PC-3 (cell line): ENCODE data around the gene CXCR6. TPM values are rescaled to one million over a fixed set of nuclear protein-coding genes. Genes with fewer than 3 reads are reported as not detected.

ENCODE experiments used
- ATAC-seq: fragments of 200-7000 bp; cut with Tn5 transposase; 2 replicates; pipeline ENCODE4 v1.9.1; 2020; ENCODE audit warnings: mild to moderate bottlenecking, moderate library complexity
- BruUV-seq: library from RNA; stranded (reverse); fragments of 400-500 nt; replicated peaks from 2 replicates; lab custom pipeline; 2021; lab: Mats Ljungman, UMichigan
- CTCF ChIA-PET: fragments of 300-600 bp; sonication (Branson Sonifier 250); formaldehyde crosslinking; loops from one replicate; lab custom pipeline; 2022; ENCODE audit warnings: antibody characterized with exemption; lab: Charles Lee
- POLR2A ChIA-PET: fragments of 300-600 bp; sonication (Branson Sonifier 250); formaldehyde crosslinking; loops from one replicate; lab custom pipeline; 2022; ENCODE audit warnings: antibody characterized with exemption; ENCODE audit not compliant: unreplicated experiment; lab: Charles Lee
- DNase-seq: peaks from one replicate; pipeline ENCODE4 v3.0.0-alpha.2; 2015
- H2AFZ ChIP-seq: fragments of 300-600 bp; sonication (generic); 2 replicates; pipeline ENCODE4 v1.6.0; 2016; ENCODE audit warnings: antibody characterized with exemption, low read length
- H3F3A ChIP-seq: fragments of 300-600 bp; sonication (generic); one replicate; pipeline ENCODE4 v1.6.0; 2017; ENCODE audit warnings: antibody characterized with exemption, low read length, control low read depth, mild to moderate bottlenecking; ENCODE audit not compliant: unreplicated experiment
- H3K27ac ChIP-seq: fragments of 300-600 bp; sonication (generic); 2 replicates; pipeline ENCODE4 v1.5.1; 2016; ENCODE audit warnings: mild to moderate bottlenecking, low read length
- H3K27me3 ChIP-seq: fragments of 300-600 bp; sonication (generic); 2 replicates; pipeline ENCODE4 v1.6.1; 2016; ENCODE audit warnings: low read length, mixed read lengths
- H3K36me3 ChIP-seq: fragments of 300-600 bp; sonication (generic); 2 replicates; pipeline ENCODE4 v1.6.1; 2016; ENCODE audit warnings: low read depth, mixed run types, low read length, mixed read lengths
- H3K4me1 ChIP-seq: fragments of 300-600 bp; sonication (generic); 2 replicates; pipeline ENCODE4 v1.5.1; 2016; ENCODE audit warnings: low read length; ENCODE audit not compliant: insufficient read depth
- H3K4me2 ChIP-seq: fragments of 300-600 bp; sonication (generic); 2 replicates; pipeline ENCODE4 v1.6.0; 2016; ENCODE audit warnings: low read length
- H3K4me3 ChIP-seq: fragments of 300-600 bp; sonication (generic); 2 replicates; pipeline ENCODE4 v1.5.1; 2016; ENCODE audit warnings: mild to moderate bottlenecking, low read length, mixed read lengths
- H3K79me2 ChIP-seq: fragments of 300-600 bp; sonication (generic); 2 replicates; pipeline ENCODE4 v1.6.1; 2017; ENCODE audit warnings: low read length, mixed read lengths
- H3K9ac ChIP-seq: fragments of 300-600 bp; sonication (generic); 2 replicates; pipeline ENCODE4 v1.6.0; 2016; ENCODE audit warnings: mild to moderate bottlenecking, low read length
- H3K9me2 ChIP-seq: fragments of 300-600 bp; sonication (generic); replicated peaks from 2 replicates; pipeline ENCODE4 v1.6.1; 2016; ENCODE audit warnings: mixed run types, low read length, mixed read lengths
- H3K9me3 ChIP-seq: fragments of 300-600 bp; sonication (generic); 2 replicates; pipeline ENCODE4 v1.6.1; 2016; ENCODE audit warnings: low read length, mixed read lengths
- H4K20me1 ChIP-seq: fragments of 300-600 bp; sonication (generic); 2 replicates; pipeline ENCODE4 v1.6.1; 2016; ENCODE audit warnings: low read length, mixed read lengths
- CTCF ChIP-seq: fragments of 300-600 bp; sonication (generic); conservative IDR thresholded peaks from 2 replicates; pipeline ENCODE4 v1.5.1; 2017; ENCODE audit warnings: antibody characterized with exemption, low read depth, mild to moderate bottlenecking, low read length
- EZH2 ChIP-seq: fragments of 300-600 bp; sonication (generic); IDR thresholded peaks from one replicate; pipeline ENCODE4 v1.6.1; 2017; ENCODE audit warnings: antibody characterized with exemption, mild to moderate bottlenecking, low read length; ENCODE audit not compliant: unreplicated experiment
- EZH2phosphoT487 ChIP-seq: fragments of 300-600 bp; sonication (generic); IDR thresholded peaks from 2 replicates; pipeline ENCODE4 v1.6.1; 2018; ENCODE audit warnings: mild to moderate bottlenecking, antibody characterized with exemption, low read length, borderline replicate concordance
- intact Hi-C: fragments of 100-400 bp; cut with micrococcal nuclease; formaldehyde crosslinking; loops from 2 replicates; pipeline ENCODE4 v1.9.0; 2023
- total RNA-seq: library from RNA; depleted of rRNA; stranded (reverse); fragments of >200 nt; gene quantifications from 2 replicates; pipeline ENCODE4 v1.2.3, GENCODE V29; 2014

CXCR6 gene
- total RNA-seq, 1 experiment from 2014 or later, result not detected

- no peaks in the 10 kb centered on the region for H3K9me3 ChIP-seq
- H3K9me2 ChIP-seq, result no peaks in the 10 kb centered on the region
- no peaks in the 10 kb centered on the region for H4K20me1 ChIP-seq
- H3K9ac ChIP-seq, result no peak overlapping the region
- no peaks in the 10 kb centered on the region for H3K4me1 ChIP-seq
- H3K27ac ChIP-seq, result no peak overlapping the region
- ATAC-seq, result no peak
- DNase-seq, result no peak
- no peaks in the 10 kb centered on the region for H3K27me3 ChIP-seq
- no TSS peak for BruUV-seq
- intact Hi-C loops, result no loop called here
- H3K36me3 ChIP-seq, result peaks cover 47% of the 10 kb centered on the region
- CTCF ChIA-PET, result no interaction called here
- TF ChIP-seq CTCF (no peak), EZH2 (no peak), EZH2phosphoT487 (no peak)
- H2AFZ ChIP-seq, result no peak overlapping the region
- H3K4me3 ChIP-seq, result no peak overlapping the region
- H3K79me2 ChIP-seq, result no peaks in the 10 kb centered on the region
- no peak overlapping the region for H3K4me2 ChIP-seq
- no peaks in the 10 kb centered on the region for H3F3A ChIP-seq
- POLR2A ChIA-PET, result no interaction called here
Measured at GRCh38 chr3:45962033-45962432, 18.8 kb downstream of the CXCR6 start.

GRCh38 chr3:45964139-45964538 is 20.9 kb downstream of the CXCR6 start:
- H3K9me3 ChIP-seq, result no peaks in the 10 kb centered on the region
- DNase-seq (no peak), ATAC-seq (no peak)
- no TSS peak for BruUV-seq
- H3K79me2 ChIP-seq, result no peaks in the 10 kb centered on the region
- no peaks in the 10 kb centered on the region for H3K9me2 ChIP-seq
- no peak overlapping the region for H3K9ac ChIP-seq
- intact Hi-C loops, result no loop called here
- no peaks in the 10 kb centered on the region for H4K20me1 ChIP-seq
- no peak overlapping the region for H3K4me2 ChIP-seq
- TF ChIP-seq EZH2, result no peak
- TF ChIP-seq EZH2phosphoT487, result no peak
- no peak for TF ChIP-seq CTCF
- H3K4me1 ChIP-seq, result no peaks in the 10 kb centered on the region
- H3K27me3 ChIP-seq, result no peaks in the 10 kb centered on the region
- H2AFZ ChIP-seq, result no peak overlapping the region
- CTCF ChIA-PET, result no interaction called here
- no peak overlapping the region for H3K4me3 ChIP-seq
- no peak overlapping the region for H3K27ac ChIP-seq
- POLR2A ChIA-PET, result no interaction called here
- H3K36me3 ChIP-seq, result peaks cover 32% of the 10 kb centered on the region
- no peaks in the 10 kb centered on the region for H3F3A ChIP-seq

GRCh38 chr3:45965253-45965652 is 22.0 kb downstream of the CXCR6 start:
- ATAC-seq, result no peak
- no peak overlapping the region for H3K27ac ChIP-seq

More at GRCh38 chr3:45965253-45965652, 22.0 kb downstream of the CXCR6 start:
- H3K27me3 ChIP-seq, result no peaks in the 10 kb centered on the region
- H3K4me3 ChIP-seq, result no peak overlapping the region
- no TSS peak for BruUV-seq
- intact Hi-C loops, result no loop called here
- H3K4me2 ChIP-seq, result no peak overlapping the region
- H3K36me3 ChIP-seq, result peaks cover 23% of the 10 kb centered on the region
- H3K4me1 ChIP-seq, result no peaks in the 10 kb centered on the region
- no peak for TF ChIP-seq EZH2
- no peak for TF ChIP-seq EZH2phosphoT487
- TF ChIP-seq CTCF, result no peak
- H3K9ac ChIP-seq, result no peak overlapping the region
- no peaks in the 10 kb centered on the region for H3K9me2 ChIP-seq
- ChIA-PET CTCF (interaction anchor here (0.6 kb wide), 1 partner anchor 94 kb away, joined by 3 read pairs; no protein-coding TSS in a partner anchor), POLR2A (no interaction called here)
- no peak for DNase-seq
- no peaks in the 10 kb centered on the region for H4K20me1 ChIP-seq
- H3F3A ChIP-seq, result no peaks in the 10 kb centered on the region
- H2AFZ ChIP-seq, result no peak overlapping the region
- H3K9me3 ChIP-seq, result no peaks in the 10 kb centered on the region
- no peaks in the 10 kb centered on the region for H3K79me2 ChIP-seq
